Middle frontal gyrus (tissue), 1 donor: ENCODE results near the gene OSBPL5.

Experiments used
- DNase-seq: peaks from one replicate; pipeline ENCODE4 v3.0.0-alpha.2; 2015; ENCODE audit warnings: low spot score; ENCODE audit errors: extremely low spot score

The OSBPL5 gene

GRCh38 chr11:3198815-3199214, 33.7 kb upstream of the OSBPL5 start:
- DNase-seq = no peak

- DNase-seq = no peak
Observed at GRCh38 chr11:3197878-3198528, 32.9 kb upstream of the OSBPL5 start.

- DNase-seq = no peak
Observed at GRCh38 chr11:3197044-3197695, 32.1 kb upstream of the OSBPL5 start.

DNA sequence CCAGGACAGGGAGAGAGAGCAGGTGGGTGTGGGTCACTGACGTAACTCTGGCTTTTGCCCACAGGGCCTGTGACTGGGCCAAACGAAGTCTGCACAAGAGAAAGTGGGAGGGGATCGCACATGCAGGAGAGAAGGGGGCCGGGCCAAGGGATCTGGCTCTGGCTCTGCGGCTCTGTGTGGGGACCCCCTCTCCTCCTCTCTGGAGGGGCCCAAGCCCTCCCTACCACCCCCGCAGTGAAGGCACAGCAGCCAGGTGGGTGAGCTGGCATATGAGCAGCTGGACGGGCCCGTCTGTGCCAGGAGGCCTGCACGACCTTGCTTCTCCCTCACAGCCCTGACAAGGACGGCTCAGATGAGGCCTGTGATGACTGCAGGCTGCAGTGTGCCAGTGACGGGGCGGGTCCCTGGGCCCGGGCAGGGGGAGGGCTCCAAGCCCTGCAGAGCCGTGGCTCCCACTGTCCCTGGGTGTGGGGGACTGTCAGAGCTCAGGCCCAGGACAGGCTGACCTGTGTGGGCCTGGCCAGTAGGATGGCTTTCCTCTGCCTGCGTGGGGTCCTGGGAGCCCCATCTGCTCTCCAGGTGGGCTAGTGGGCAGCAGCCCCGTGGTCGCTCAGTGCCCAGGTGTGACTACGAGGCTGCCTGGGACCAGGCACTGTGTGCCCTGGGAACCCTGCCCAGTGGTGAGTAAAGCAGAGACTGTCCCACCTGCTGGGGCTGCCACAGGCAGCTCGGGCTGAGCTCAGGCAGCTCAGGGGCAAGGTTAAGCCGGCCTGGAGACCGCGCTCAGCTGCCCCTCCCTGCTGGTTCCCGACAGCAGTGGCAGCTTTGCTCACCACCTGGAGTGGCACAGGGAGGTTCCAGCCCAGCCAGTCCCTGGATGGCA, 31.3 kb upstream of the OSBPL5 start:
- no peak for DNase-seq

GRCh38 chr11:3195251-3196160, 30.4 kb upstream of the OSBPL5 start:
- DNase-seq = no peak

DNA sequence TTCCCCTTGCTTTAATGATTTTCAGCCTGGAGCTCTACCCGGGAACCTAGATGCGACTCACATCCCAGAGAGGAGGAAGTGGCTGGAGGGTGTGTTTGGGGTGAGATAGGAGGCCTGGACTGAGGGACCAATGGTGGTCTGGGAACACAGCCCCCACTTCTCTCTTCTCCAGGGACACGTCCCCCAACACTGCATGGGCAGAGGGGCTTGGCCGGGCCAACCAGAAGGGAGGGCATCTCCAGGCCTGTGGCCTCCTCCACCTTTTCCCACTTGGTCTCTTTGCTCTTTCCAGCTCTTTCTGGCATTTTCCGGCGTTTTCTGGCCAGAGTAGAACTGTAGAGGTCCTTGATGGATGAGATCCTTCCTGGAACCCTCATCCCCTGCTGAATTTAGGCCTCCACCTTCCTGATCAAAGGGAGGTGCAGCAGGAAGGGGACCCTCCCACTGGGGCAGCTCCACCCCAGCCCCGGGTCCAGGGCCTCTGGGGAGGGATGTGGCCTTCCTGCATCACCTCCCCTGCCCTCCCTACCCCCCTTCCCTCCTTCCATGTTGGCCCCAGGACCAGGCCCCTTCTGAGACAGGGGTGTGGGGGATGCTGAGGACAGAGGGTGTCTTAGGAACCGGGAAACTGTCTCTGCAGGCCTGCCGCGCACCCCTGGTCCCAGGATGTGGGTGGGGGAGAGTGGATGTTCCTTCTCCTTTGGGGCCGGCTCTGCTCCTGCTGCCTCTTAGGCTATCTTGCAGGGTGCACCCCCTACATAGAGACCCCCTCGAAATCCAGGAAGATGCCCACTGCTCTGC, 29.1 kb upstream of the OSBPL5 start:
- no peak for DNase-seq

DNA sequence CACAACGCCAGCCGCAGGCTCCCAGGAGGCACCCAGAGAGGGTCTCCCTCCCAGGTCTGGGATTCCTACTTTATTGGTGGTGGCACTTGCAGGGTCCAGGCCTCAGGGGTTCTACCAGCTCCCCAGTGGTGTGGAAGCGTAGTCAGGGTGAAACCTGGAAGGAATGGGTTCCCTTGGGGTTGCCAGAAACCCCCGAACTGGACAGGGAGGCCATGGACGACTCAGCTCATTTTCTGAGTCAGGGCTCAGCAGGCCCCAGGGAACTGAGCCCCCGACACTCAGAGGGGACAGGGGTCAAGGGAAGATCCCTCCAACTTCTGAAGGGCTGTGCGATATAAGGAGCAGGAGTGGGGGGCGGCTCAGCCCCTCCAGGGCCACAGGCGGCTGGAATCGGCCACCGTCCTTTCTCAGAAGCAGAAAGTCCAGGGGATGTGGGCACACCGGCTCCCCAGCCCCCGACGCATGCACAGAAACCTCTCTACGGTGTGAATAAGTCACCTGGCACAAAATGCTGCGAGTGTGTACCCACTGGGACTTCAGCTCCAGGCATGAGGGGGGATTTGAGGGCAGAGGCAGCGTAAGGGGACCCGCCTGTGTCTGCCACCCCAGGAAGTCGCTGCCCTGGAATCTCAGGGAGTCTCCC, 28.4 kb upstream of the OSBPL5 start:
- DNase-seq = no peak

- DNase-seq = no peak
Observed at GRCh38 chr11:3192511-3193372, 27.6 kb upstream of the OSBPL5 start.

DNA sequence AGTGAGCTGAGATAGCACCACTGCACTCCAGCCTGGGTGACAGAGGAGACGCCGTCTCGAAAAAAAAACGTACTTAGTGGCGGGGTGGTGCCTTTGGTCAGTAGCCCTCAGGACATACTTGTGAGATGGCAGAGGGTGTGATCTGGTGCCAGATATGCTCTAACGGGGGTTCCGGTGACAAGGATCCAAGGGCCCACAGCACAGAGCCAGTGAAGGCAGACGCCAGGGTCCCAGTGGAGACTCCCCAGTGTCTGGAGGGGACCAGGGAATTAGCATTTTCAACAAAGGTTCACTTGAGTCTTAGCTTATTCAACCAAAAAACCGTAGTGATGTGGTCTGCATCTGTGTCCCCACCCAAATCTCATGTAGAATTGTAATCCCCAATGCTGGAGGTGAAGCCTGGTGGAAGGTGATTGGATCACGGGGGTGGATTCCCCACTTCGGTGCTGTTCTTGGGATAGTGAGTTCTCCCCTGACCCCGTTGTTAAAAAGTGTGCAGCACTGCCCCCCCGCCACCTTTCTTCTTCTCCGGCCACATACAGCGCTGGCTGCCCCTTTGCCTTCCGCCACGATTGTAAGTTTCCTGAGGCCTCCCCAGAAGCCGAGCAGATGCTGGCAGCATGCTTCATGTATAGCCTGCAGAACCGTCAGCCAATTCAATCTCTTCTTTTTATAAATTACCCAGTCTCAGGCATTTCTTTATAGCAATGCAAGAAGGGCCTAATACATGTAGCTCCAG, 26.6 kb upstream of the OSBPL5 start:
- DNase-seq = no peak

- no peak for DNase-seq
Observed at GRCh38 chr11:3190600-3190999, 25.5 kb upstream of the OSBPL5 start.

- DNase-seq = no peak
Observed at GRCh38 chr11:3189886-3190583, 24.9 kb upstream of the OSBPL5 start.

DNA sequence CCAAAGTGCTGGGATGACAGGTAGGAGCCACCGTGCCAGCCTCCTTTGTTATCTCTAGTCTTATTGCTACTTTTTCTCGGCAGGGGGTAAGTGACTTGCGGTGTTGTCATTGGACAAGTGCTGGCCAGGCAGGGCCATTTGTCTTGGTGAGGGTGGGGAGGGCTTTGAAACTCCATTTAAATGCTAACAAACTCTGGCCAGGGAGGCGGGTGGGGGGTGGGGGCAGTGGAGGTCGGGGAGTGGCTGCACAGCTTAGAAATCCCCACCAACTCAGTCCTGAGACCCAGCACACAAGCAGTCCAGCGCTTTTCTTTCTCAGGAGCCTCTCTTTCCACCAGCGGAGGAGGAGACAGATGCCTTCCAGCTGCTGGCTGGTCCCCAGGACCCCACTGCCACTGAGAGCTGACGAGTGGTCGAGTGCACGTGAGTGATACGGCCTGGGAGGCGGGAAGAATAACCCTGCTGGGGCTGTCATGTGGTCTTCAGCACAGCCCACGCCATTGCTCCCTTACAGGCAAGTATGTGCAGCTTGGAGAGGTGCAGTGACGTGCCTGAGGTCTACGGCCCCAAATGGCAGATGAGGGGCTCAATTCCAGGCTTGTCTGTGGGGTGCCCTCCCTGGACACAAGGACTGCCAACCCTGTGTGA, 24.2 kb upstream of the OSBPL5 start:
- DNase-seq = no peak

DNA sequence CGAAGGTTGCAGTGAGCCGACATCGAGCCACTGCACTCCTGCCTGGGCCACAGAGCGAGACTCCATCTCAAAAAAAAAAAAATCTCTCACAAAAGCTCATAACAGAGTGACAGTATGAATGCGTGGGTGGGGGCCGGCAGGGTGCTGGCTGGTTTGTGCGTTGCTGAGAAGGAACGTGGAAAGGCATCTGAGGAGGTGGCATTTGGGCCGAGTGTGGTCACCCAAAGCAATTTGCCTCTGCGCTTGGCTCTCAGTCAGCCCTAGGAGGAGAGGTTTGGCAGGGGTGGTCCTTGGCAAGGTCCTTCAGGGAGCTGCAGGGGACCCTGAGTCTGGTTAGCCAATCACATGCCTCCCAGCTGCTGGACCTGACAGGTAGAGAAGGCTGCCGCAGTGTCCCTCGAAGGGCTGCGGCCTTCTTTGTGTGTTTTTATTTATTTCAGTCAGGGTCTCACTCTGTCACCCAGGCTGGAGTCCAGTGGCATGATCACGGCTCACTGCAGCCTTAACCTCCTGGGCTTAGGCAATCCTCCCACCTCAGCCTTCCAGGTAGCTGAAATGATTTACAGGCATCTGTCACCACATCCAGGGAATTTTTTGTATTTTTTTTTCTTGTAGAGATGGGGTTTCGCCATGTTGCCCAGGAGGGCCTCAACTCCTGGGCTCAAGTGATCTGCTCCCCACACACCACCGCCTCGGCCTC, 23.5 kb upstream of the OSBPL5 start:
- DNase-seq = no peak

DNA sequence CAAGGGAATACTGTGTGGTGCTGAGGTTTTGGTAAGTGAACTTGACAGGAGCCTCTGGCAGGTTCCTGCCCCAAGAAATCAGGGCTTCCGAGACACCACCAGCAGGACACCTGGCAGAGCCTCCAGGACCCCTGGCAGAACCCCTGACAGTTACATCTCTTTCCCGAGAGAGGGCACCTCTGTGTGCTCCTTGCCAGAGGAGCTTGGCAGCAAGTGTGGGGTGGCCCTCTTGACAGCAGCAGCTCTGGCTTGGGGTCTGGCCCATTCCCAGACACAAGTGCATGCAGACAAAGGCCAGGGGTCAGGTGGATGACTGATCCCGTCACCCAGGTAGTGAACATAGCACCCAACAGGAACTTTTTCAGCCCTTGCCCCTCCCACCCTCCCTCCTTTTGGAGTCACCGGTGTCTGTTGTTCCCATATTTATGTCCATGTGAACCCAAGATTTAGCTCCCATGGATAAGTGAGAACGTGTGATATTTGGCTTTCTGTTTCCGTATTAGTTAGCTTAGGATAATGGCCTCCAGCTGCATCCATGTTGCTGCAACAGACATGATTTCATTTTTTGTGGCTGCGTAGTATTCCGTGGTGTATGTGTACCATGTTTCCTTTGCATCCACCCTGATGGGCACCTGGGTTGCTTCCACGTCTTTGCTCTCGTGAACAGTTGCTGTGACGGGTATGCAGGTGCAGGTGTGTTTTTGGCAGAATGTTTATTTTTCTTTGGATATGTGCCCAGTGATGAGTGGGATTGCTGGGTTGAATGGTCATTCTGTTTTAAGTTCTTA, 21.2 kb upstream of the OSBPL5 start:
- DNase-seq = no peak

DNA sequence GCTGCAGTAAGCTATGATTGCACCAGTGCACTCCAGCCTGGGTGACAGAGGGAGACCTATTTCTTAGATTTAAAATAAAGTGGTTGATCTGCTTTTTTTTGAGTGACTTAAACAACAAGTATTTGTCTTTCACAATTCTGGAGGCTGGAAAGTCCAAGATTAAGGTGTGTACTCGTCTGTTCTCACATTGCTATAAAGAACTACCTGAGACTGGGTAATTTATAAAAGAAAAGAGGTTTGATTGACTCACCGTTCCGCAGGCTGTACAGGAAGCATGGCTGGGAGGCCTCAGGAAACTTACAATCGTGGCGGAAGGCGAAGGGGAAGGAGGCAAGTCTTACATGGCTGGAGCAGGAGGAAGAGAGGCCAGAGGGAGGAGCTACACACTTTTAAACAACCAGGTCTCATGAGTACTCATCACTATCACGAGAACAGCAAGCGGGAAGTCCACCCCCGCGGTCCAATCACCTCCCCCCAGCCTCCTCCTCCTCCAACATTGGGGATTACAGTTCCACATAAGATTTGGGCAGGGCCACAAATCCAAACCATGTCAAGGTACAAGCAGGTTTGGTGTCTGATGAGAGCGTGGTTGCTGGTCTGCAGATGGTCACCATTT, 19.7 kb upstream of the OSBPL5 start:
- no peak for DNase-seq
